Muscle of arm (tissue), 12 donors: Measurements from ENCODE around the gene HGS. TPM values are rescaled to one million over a fixed set of nuclear protein-coding genes. Genes with fewer than 3 reads are reported as not detected.

Source experiments
- DNase-seq: peaks from one replicate; pipeline ENCODE4 v3.0.0-alpha.2; 2013
- polyA plus RNA-seq, 12 donors: library from polyadenylated mRNA; unstranded; fragments of 120-200 nt; gene quantifications; one replicate each; pipeline ENCODE4 v1.2.1, GENCODE V29; 2013; ENCODE audit not compliant: insufficient read length in 12 of 12

HGS gene
- polyA plus RNA-seq, 12 donors: 43.4 to 93.4 (median 50.8) TPM; not detected in 1

GRCh38 chr17:81682565-81683207 lies 1.1 kb upstream of the HGS start:
- no peak for DNase-seq

DNA sequence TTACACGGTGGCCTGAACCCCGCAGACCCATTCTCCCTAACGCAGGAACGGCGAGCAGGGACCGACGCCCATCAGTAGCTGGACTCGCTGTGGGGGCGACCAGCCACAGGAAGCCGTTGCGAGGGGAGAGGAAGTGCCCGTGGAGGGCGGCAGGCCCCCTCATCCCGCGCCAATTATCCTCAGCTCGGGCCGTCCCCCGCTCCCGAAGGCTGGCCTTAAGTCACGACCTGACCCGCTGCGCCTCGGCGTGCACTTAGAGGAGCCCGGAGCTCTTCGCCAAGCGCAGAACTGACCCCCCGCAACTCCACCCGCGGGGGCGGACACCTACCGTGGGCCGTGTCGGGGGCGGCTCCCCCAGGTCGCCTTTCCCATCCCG lies 615 bp upstream of the HGS start:
- no peak for DNase-seq

- no peak for DNase-seq
Observed at GRCh38 chr17:81684442-81684911, 666 bp downstream of the HGS start.

DNA sequence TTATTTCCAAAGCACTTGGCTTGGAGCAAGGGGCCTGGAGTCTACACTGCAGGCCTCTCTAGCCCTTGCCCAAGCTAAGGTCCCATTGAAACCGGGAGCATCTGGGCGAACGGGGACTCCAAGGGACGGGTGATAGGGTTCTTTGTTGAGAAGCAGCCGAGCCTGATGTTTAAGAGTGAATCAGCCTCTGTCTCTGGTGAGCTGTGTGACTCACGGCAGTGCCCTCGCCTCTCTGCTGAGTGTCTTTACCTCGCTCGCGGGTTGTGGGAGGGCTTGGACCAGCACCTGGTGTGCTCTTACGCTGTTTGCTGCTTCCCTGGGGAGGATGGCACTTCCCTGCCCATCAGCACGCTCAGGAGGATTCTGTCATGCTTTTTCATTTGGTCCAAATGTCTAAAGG lies 1.3 kb downstream of the HGS start:
- DNase-seq: no peak

- no peak for DNase-seq
Observed at GRCh38 chr17:81686614-81687013, 2.8 kb downstream of the HGS start.

- DNase-seq: no peak
Observed at GRCh38 chr17:81687770-81688541, 4.1 kb downstream of the HGS start.

- DNase-seq: no peak
Observed at GRCh38 chr17:81688616-81689015, 4.8 kb downstream of the HGS start.

GRCh38 chr17:81690066-81690465 lies 6.3 kb downstream of the HGS start:
- no peak for DNase-seq

DNA sequence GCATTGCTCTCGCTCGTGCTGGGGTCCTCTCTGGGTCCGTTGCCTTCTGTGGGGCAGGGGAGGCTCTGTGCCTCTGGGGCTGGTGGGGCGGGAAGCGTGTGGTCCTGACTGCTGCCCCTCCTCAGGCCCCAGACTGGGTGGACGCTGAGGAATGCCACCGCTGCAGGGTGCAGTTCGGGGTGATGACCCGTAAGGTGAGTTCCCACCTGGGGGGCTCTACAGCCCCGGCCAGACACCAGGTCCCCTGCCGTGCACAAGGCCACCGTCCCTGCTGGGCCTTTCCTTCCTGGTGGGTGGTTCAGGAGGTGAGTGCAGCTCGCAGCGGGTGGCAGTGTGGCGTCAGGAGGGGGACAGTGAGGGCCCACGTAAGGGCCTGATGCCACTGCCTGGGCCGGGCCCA lies 6.7 kb downstream of the HGS start:
- no peak for DNase-seq

DNA sequence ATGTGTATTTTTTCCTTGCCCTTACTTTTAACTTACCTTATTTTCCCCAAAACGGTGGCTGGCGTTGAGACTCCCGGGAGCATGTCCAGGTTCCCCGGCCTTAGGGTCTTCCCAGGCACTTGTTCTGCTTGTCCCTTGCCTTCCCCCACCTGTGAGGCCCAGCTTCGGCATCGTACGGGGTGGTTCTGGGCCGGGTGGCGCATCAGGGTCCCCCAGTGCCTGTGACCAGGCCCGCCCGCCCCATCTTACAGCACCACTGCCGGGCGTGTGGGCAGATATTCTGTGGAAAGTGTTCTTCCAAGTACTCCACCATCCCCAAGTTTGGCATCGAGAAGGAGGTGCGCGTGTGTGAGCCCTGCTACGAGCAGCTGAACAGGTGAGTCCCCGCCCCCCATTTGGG lies 7.4 kb downstream of the HGS start:
- no peak for DNase-seq

- DNase-seq: no peak
Observed at GRCh38 chr17:81691608-81692007, 7.8 kb downstream of the HGS start.

DNA sequence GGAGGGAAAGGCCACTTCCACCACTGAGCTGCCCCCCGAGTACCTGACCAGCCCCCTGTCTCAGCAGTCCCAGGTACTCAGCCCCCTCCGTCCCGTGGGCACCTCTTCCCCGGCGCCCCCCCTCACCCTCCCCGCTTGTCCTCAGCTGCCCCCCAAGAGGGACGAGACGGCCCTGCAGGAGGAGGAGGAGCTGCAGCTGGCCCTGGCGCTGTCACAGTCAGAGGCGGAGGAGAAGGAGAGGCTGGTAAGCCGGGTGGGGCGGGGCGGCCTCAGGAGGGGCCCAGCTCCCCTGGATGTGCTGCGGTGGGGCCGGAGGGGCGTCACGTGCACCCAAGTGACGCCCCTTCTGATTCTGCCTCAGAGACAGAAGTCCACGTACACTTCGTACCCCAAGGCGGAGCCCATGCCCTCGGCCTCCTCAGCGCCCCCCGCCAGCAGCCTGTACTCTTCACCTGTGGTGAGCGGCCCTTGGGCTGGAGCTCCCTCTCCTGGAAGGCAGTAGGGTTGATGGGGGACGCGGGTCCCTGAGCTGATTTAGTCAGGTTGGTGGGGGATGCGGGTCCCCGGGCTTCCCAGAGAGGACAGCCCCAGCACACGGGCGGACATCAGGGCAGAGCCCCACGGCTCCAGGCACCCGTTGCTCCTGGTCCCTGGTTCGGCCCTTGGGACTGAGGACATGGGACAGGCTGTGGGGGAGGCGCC lies 9.8 kb downstream of the HGS start:
- DNase-seq: no peak

GRCh38 chr17:81694810-81695209 lies 11.0 kb downstream of the HGS start:
- no peak for DNase-seq

- no peak for DNase-seq
Observed at GRCh38 chr17:81695211-81695610, 11.4 kb downstream of the HGS start.

DNA sequence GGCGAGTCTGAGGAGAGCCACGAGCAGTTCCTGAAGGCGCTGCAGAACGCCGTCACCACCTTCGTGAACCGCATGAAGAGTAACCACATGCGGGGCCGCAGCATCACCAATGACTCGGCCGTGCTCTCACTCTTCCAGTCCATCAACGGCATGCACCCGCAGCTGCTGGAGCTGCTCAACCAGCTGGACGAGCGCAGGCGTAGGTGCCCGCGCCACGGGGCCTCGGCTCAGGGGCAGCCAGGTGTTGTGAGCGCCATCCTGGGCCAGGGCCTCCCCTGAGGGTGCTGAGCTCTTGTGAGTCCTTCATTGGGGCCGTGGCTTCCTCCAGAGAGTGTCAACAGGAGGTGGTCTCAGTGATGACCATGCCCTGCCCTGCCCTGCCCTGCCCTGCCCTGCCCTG lies 12.0 kb downstream of the HGS start:
- DNase-seq: no peak

GRCh38 chr17:81696218-81696941 lies 12.6 kb downstream of the HGS start:
- no peak for DNase-seq

- no peak for DNase-seq
Observed at GRCh38 chr17:81697261-81698044, 13.6 kb downstream of the HGS start.

- no peak for DNase-seq
Observed at GRCh38 chr17:81700353-81701287, 16.8 kb downstream of the HGS start.

DNA sequence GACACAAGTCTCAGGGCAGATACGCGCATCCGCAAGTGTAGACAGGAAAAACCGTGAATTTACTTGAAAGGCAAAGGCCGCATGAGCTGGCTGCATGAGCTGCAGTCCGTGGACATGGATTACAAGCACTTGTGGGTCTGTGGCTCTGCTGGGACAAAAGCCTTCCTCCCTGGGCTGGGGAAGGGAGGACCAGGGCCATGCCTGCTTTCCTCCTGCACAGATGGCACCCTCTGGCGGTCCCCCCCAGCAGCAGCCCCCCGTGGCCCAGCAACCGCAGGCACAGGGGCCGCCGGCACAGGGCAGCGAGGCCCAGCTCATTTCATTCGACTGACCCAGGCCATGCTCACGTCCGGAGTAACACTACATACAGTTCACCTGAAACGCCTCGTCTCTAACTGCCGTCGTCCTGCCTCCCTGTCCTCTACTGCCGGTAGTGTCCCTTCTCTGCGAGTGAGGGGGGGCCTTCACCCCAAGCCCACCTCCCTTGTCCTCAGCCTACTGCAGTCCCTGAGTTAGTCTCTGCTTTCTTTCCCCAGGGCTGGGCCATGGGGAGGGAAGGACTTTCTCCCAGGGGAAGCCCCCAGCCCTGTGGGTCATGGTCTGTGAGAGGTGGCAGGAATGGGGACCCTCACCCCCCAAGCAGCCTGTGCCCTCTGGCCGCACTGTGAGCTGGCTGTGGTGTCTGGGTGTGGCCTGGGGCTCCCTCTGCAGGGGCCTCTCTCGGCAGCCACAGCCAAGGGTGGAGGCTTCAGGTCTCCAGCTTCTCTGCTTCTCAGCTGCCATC lies 17.7 kb downstream of the HGS start:
- no peak for DNase-seq
